GM08714 (cell line): Measurements from ENCODE around the gene EIPR1.

Experiments used
- H3K4me3 ChIP-seq: fragments of 200-500 bp; sonication (Bioruptor generic); 2 replicates; pipeline ENCODE4 v1.5.1; 2014; ENCODE audit warnings: mild to moderate bottlenecking, low read length, inconsistent platforms
- ZNF274 ChIP-seq: IDR thresholded peaks from 2 replicates; pipeline ENCODE4 v1.6.1; 2012; ENCODE audit warnings: mild to moderate bottlenecking, low read depth, low read length

EIPR1 gene

GRCh38 chr2:3173031-3173430, 204.6 kb downstream of the EIPR1 start:
- no peak for TF ChIP-seq ZNF274
- H3K4me3 ChIP-seq: no peak overlapping the region

- TF ChIP-seq ZNF274: no peak
- H3K4me3 ChIP-seq: no peak overlapping the region
These were observed 205.2 kb downstream of the EIPR1 start for GRCh38 chr2:3172265-3172935.

- TF ChIP-seq ZNF274: no peak
These were observed 205.9 kb downstream of the EIPR1 start for GRCh38 chr2:3171564-3172264.

GRCh38 chr2:3170792-3171455, 206.7 kb downstream of the EIPR1 start:
- TF ChIP-seq ZNF274: no peak

More at GRCh38 chr2:3171564-3172264, 205.9 kb downstream of the EIPR1 start:
- no peak overlapping the region for H3K4me3 ChIP-seq

GRCh38 chr2:3169106-3169870, 208.3 kb downstream of the EIPR1 start:
- TF ChIP-seq ZNF274: no peak
- no peak overlapping the region for H3K4me3 ChIP-seq

More at GRCh38 chr2:3170792-3171455, 206.7 kb downstream of the EIPR1 start:
- no peak overlapping the region for H3K4me3 ChIP-seq

GRCh38 chr2:3168230-3168891, 209.3 kb downstream of the EIPR1 start:
- H3K4me3 ChIP-seq: no peak overlapping the region
- TF ChIP-seq ZNF274: no peak

- H3K4me3 ChIP-seq: no peak overlapping the region
- TF ChIP-seq ZNF274: no peak
These were observed 214.2 kb downstream of the EIPR1 start for GRCh38 chr2:3163401-3163800.

GRCh38 chr2:3162442-3163077, 215.1 kb downstream of the EIPR1 start:
- H3K4me3 ChIP-seq: no peak overlapping the region
- TF ChIP-seq ZNF274: no peak

- no peak for TF ChIP-seq ZNF274
These were observed 216.8 kb downstream of the EIPR1 start for GRCh38 chr2:3160751-3161330.

GRCh38 chr2:3159782-3160545, 217.7 kb downstream of the EIPR1 start:
- TF ChIP-seq ZNF274: no peak
- no peak overlapping the region for H3K4me3 ChIP-seq

More at GRCh38 chr2:3160751-3161330, 216.8 kb downstream of the EIPR1 start:
- H3K4me3 ChIP-seq: no peak overlapping the region

GRCh38 chr2:3154700-3155099, 222.9 kb downstream of the EIPR1 start:
- TF ChIP-seq ZNF274: no peak
- no peak overlapping the region for H3K4me3 ChIP-seq

GRCh38 chr2:3154146-3154545, 223.5 kb downstream of the EIPR1 start:
- H3K4me3 ChIP-seq: no peak overlapping the region
- TF ChIP-seq ZNF274: no peak
